ENCODE data around the gene PLXDC2.

GRCh38 chr10:19925064-19925463, 108.8 kb downstream of the PLXDC2 start:
- no peak for TF ChIP-seq POLR2A (IDR thresholded peaks at IDR 0.05; ENCODE audit: low read depth, low read length)
- TF ChIP-seq POLR2AphosphoS5 (IDR thresholded peaks at IDR 0.05; ENCODE audit: low read depth, low read length): no peak

Measured in GM12892 (cell line).